KBM-7 (cell line): ENCODE results near the gene POU2F2.
"Not testable (repeated sequence)": the region's sequence is repeated elsewhere in the genome, so short reads cannot be mapped to it uniquely, and the experiment has no call there.

Source experiments
- DNase-seq: peaks from one replicate; pipeline ENCODE4 v3.0.0-alpha.2; 2015
- in situ Hi-C: fragments of 300-500 bp; cut with MboI; formaldehyde crosslinking; loops from 2 replicates; pipeline ENCODE4 v1.14.3; 2020; ENCODE audit warnings: low sequenced_read_pairs, low pct_unique_long_range_greater_than_20kb, mixed read lengths

The POU2F2 gene

GRCh38 chr19:42111384-42111783, 20.9 kb downstream of the POU2F2 start:
- no peak for DNase-seq
- in situ Hi-C loops: loop anchor here (25.0 kb wide), 1 partner anchor 301 kb away; no protein-coding TSS in a partner anchor

GRCh38 chr19:42110658-42111057, 21.6 kb downstream of the POU2F2 start:
- in situ Hi-C loops: loop anchor here (25.0 kb wide), 1 partner anchor 302 kb away; no protein-coding TSS in a partner anchor
- no peak for DNase-seq

- no peak for DNase-seq
- in situ Hi-C loops: loop anchor here (25.0 kb wide), 1 partner anchor 302 kb away; no protein-coding TSS in a partner anchor
Measured at GRCh38 chr19:42109896-42110295, 22.4 kb downstream of the POU2F2 start.

GRCh38 chr19:42108527-42109389, 23.5 kb downstream of the POU2F2 start:
- DNase-seq: peak; percentile 91
- in situ Hi-C loops: loop anchor here (25.0 kb wide), 1 partner anchor 304 kb away; no protein-coding TSS in a partner anchor

- in situ Hi-C loops: loop anchor here (25.0 kb wide), 1 partner anchor 307 kb away; no protein-coding TSS in a partner anchor
- DNase-seq: no peak
Measured at GRCh38 chr19:42105368-42105767, 26.9 kb downstream of the POU2F2 start.

GRCh38 chr19:42102877-42103276, 29.4 kb downstream of the POU2F2 start:
- DNase-seq: no peak
- in situ Hi-C loops: loop anchor here (25.0 kb wide), 1 partner anchor 309 kb away; no protein-coding TSS in a partner anchor

GRCh38 chr19:42100241-42100640, 32.0 kb downstream of the POU2F2 start:
- in situ Hi-C loops: loop anchor here (25.0 kb wide), 1 partner anchor 312 kb away; no protein-coding TSS in a partner anchor

GRCh38 chr19:42099336-42099925, 32.8 kb downstream of the POU2F2 start:
- in situ Hi-C loops: no loop called here
- DNase-seq: no peak

More at GRCh38 chr19:42100241-42100640, 32.0 kb downstream of the POU2F2 start:
- not testable (repeated sequence) for DNase-seq

GRCh38 chr19:42098781-42099180, 33.5 kb downstream of the POU2F2 start:
- no peak for DNase-seq
- in situ Hi-C loops: no loop called here

- in situ Hi-C loops: no loop called here
- no peak for DNase-seq
Measured at GRCh38 chr19:42097461-42097860, 34.8 kb downstream of the POU2F2 start.

GRCh38 chr19:42096255-42096837, 35.9 kb downstream of the POU2F2 start:
- DNase-seq: no peak
- in situ Hi-C loops: no loop called here

- DNase-seq: no peak
Measured at GRCh38 chr19:42095814-42096230, 36.4 kb downstream of the POU2F2 start.

GRCh38 chr19:42095142-42095813, 37.0 kb downstream of the POU2F2 start:
- no peak for DNase-seq
- in situ Hi-C loops: no loop called here

More at GRCh38 chr19:42095814-42096230, 36.4 kb downstream of the POU2F2 start:
- in situ Hi-C loops: no loop called here

GRCh38 chr19:42093926-42094325, 38.3 kb downstream of the POU2F2 start:
- in situ Hi-C loops: no loop called here
- DNase-seq: no peak

- no peak for DNase-seq
- in situ Hi-C loops: no loop called here
Measured at GRCh38 chr19:42093505-42093904, 38.7 kb downstream of the POU2F2 start.

GRCh38 chr19:42092350-42092749, 39.9 kb downstream of the POU2F2 start:
- in situ Hi-C loops: no loop called here
- peak; percentile 67 for DNase-seq

- in situ Hi-C loops: no loop called here
Measured at GRCh38 chr19:42091742-42092141, 40.5 kb downstream of the POU2F2 start.

GRCh38 chr19:42091300-42091699, 40.9 kb downstream of the POU2F2 start:
- DNase-seq: no peak
- in situ Hi-C loops: no loop called here

More at GRCh38 chr19:42091742-42092141, 40.5 kb downstream of the POU2F2 start:
- DNase-seq: no peak

- DNase-seq: no peak
- in situ Hi-C loops: no loop called here
Measured at GRCh38 chr19:42090672-42091071, 41.6 kb downstream of the POU2F2 start.
